GM18511 (cell line): ENCODE measurements around the gene RMND5A.

ENCODE experiments used
- ATAC-seq: cut with Tn5 transposase; IDR thresholded peaks from one replicate; pipeline ENCODE4 v1.9.1; 2021; ENCODE audit warnings: mild to moderate bottlenecking, moderate library complexity; ENCODE audit not compliant: unreplicated experiment

The RMND5A gene

GRCh38 chr2:86825693-86826381, 105.7 kb downstream of the RMND5A start:
- ATAC-seq = no peak

- ATAC-seq = no peak
These were observed 106.9 kb downstream of the RMND5A start for GRCh38 chr2:86826951-86827350.
